GM18870 (cell line): ENCODE data around the gene TAS2R10.
"Not testable (repeated sequence)": the region's sequence is repeated elsewhere in the genome, so short reads cannot be mapped to it uniquely, and the experiment has no call there.

Experiments
- ATAC-seq: cut with Tn5 transposase; IDR thresholded peaks from one replicate; pipeline ENCODE4 v1.9.1; 2021; ENCODE audit warnings: moderate library complexity; ENCODE audit not compliant: unreplicated experiment

TAS2R10 gene

GRCh38 chr12:10826258-10826657, at the start of gene TAS2R10:
TAS2R10 (minus strand) TSS chr12:10826358; CDS start chr12:10826269, 89 bp downstream.
- ATAC-seq, result no peak

GRCh38 chr12:10873378-10873777, 47.2 kb upstream of the TAS2R10 start:
- no peak for ATAC-seq

- no peak for ATAC-seq
Observed at GRCh38 chr12:10867381-10867780, 41.2 kb upstream of the TAS2R10 start.

GRCh38 chr12:10863512-10864218, 37.5 kb upstream of the TAS2R10 start:
- no peak for ATAC-seq

GRCh38 chr12:10861366-10861765, 35.2 kb upstream of the TAS2R10 start:
- ATAC-seq, result no peak

GRCh38 chr12:10855807-10856206, 29.6 kb upstream of the TAS2R10 start:
- no peak for ATAC-seq

- ATAC-seq, result no peak
Observed at GRCh38 chr12:10853776-10854175, 27.6 kb upstream of the TAS2R10 start.

- no peak for ATAC-seq
Observed at GRCh38 chr12:10851243-10851858, 25.2 kb upstream of the TAS2R10 start.

GRCh38 chr12:10849425-10849878, 23.3 kb upstream of the TAS2R10 start, which contains the start of gene PRR4:
PRR4 (minus strand) TSS chr12:10849475; CDS start chr12:10849437, 38 bp downstream.
- ATAC-seq, result no peak

- no peak for ATAC-seq
Observed at GRCh38 chr12:10847744-10848143, 21.6 kb upstream of the TAS2R10 start.

- no peak for ATAC-seq
Observed at GRCh38 chr12:10842862-10843261, 16.7 kb upstream of the TAS2R10 start.

- no peak for ATAC-seq
Observed at GRCh38 chr12:10838461-10838860, 12.3 kb upstream of the TAS2R10 start.

GRCh38 chr12:10829994-10830393, 3.8 kb upstream of the TAS2R10 start:
- no peak for ATAC-seq

GRCh38 chr12:10824957-10825356, 1.2 kb downstream of the TAS2R10 start:
- no peak for ATAC-seq

GRCh38 chr12:10811883-10812536, 14.1 kb downstream of the TAS2R10 start:
- ATAC-seq, result no peak

GRCh38 chr12:10810068-10810467, 16.1 kb downstream of the TAS2R10 start, which contains the start of gene TAS2R9:
TAS2R9 (minus strand) TSS chr12:10810168; CDS start chr12:10810075, 93 bp downstream.
- no peak for ATAC-seq

GRCh38 chr12:10807186-10807585, 19.0 kb downstream of the TAS2R10 start, which contains the start of gene TAS2R8:
TAS2R8 (minus strand) TSS chr12:10807286; CDS start chr12:10806980, 306 bp downstream.
- ATAC-seq, result no peak

GRCh38 chr12:10802587-10802986, 23.6 kb downstream of the TAS2R10 start, which contains the start of gene TAS2R7:
TAS2R7 (minus strand) TSS chr12:10802627; CDS start chr12:10802570, 57 bp downstream.
- ATAC-seq, result no peak

- no peak for ATAC-seq
Observed at GRCh38 chr12:10801741-10802140, 24.4 kb downstream of the TAS2R10 start.

- no peak for ATAC-seq
Observed at GRCh38 chr12:10794222-10794621, 31.9 kb downstream of the TAS2R10 start.

GRCh38 chr12:10791769-10792168, 34.4 kb downstream of the TAS2R10 start:
- not testable (repeated sequence) for ATAC-seq
